Fibroblast of villous mesenchyme (primary cell): ENCODE measurements around the gene HIVEP3. TPM values are rescaled to one million over a fixed set of nuclear protein-coding genes. Genes with fewer than 3 reads are reported as not detected.

Experiments
- DNase-seq: peaks from one replicate; pipeline ENCODE4 v3.0.0-alpha.2; 2010; ENCODE audit warnings: low read depth
- H3K4me3 ChIP-seq: 2 replicates; pipeline ENCODE4 v1.5.1; 2011; ENCODE audit warnings: low read depth, mild to moderate bottlenecking, low read length
- total RNA-seq: library from RNA; depleted of rRNA; stranded (reverse); fragments of >200 nt; gene quantifications from 2 replicates; pipeline ENCODE4 v1.2.3, GENCODE V29; 2012
- TF ChIP-seq, protein P1 (sequence below): IDR thresholded peaks from 2 replicates; pipeline ENCODE4 v1.5.1; 2012; ENCODE audit warnings: low read depth, mild to moderate bottlenecking, low read length; ENCODE audit not compliant: insufficient read depth

The HIVEP3 gene
- total RNA-seq, 1 donor, result 0.86 TPM

DNA sequence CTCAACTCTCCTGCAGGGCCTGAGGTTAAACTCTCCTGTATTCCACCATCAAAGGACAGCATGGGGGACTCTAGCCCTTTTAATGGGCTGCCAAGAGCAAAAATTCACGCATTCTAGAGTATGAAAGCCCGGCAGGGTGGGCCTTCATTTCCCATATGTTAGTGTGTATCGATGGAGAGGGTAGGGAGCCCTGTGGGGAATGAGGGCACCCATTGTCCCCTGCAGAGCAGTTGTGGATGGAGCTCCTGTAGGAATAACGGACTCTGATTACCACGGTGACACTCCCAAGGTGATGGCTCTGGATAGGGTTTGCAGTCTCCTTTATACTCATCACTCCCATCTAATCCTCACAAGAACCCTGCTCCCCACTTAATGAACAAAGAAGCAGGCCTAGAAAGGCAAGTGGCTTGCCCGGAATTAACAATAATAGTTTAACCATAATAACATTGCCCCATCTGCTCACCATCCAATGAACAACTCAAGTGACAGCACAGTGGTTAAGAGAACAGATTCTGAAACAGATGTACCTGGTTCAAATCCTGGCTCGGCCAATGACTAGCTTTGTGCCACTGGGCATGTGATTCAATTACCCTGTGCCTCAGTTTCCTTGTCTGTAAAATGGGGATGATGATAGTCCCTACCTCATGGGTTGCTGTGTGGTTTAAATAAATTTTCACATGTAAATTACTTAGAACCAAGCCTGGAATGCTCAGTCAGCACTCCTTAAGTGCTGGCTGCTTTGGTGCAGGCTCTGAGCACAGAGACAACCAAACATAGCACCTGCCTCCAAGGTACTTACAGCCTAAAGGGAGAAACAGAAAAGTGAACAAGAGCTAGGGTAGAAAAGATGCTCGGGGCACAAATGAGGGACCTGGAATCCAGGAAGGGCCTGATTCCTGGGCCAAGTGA is 29.0 kb downstream of the HIVEP3 start:
- no peak for DNase-seq
- no peak overlapping the region for H3K4me3 ChIP-seq
- TF ChIP-seq, protein P1, sequence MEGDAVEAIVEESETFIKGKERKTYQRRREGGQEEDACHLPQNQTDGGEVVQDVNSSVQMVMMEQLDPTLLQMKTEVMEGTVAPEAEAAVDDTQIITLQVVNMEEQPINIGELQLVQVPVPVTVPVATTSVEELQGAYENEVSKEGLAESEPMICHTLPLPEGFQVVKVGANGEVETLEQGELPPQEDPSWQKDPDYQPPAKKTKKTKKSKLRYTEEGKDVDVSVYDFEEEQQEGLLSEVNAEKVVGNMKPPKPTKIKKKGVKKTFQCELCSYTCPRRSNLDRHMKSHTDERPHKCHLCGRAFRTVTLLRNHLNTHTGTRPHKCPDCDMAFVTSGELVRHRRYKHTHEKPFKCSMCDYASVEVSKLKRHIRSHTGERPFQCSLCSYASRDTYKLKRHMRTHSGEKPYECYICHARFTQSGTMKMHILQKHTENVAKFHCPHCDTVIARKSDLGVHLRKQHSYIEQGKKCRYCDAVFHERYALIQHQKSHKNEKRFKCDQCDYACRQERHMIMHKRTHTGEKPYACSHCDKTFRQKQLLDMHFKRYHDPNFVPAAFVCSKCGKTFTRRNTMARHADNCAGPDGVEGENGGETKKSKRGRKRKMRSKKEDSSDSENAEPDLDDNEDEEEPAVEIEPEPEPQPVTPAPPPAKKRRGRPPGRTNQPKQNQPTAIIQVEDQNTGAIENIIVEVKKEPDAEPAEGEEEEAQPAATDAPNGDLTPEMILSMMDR, result no peak

DNA sequence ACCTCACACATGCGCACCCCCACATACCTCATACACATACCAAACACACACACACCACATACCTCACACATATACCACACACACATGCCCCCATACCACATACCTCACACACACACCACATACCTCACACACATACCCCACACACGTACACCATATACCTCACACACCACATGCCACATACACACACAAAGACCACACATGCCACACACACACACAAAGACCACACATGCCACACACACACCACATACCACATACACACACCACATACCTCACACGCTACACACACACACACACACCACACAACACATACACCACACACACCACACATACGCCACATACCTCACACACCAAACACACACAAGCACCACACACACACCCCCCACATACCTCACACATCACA is 30.0 kb downstream of the HIVEP3 start:
- TF ChIP-seq, protein P1, result no peak

DNA sequence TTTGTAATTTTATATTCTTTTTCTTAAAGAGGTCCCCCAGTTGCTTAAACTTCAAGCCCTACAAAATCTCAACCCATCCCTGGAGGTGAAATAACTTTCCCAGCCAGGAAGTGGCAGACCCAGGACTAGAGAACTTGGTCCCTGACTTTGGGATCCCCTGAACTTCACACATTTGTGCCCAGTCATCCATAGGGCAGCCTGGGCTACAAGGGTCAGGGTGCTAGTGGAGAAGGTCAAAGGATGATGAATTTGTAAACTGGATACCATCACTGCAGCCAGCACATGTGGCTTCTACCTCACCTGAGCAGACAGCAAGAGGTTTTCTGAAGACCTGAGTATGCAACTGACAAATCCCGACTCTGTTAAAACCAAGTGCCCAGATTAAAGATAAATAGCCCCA is 31.4 kb downstream of the HIVEP3 start:
- no peak for DNase-seq
- TF ChIP-seq, protein P1, result no peak
- H3K4me3 ChIP-seq, result no peak overlapping the region

More for the DNA sequence above, 30.0 kb downstream of the HIVEP3 start:
- no peak for DNase-seq
- no peak overlapping the region for H3K4me3 ChIP-seq

DNA sequence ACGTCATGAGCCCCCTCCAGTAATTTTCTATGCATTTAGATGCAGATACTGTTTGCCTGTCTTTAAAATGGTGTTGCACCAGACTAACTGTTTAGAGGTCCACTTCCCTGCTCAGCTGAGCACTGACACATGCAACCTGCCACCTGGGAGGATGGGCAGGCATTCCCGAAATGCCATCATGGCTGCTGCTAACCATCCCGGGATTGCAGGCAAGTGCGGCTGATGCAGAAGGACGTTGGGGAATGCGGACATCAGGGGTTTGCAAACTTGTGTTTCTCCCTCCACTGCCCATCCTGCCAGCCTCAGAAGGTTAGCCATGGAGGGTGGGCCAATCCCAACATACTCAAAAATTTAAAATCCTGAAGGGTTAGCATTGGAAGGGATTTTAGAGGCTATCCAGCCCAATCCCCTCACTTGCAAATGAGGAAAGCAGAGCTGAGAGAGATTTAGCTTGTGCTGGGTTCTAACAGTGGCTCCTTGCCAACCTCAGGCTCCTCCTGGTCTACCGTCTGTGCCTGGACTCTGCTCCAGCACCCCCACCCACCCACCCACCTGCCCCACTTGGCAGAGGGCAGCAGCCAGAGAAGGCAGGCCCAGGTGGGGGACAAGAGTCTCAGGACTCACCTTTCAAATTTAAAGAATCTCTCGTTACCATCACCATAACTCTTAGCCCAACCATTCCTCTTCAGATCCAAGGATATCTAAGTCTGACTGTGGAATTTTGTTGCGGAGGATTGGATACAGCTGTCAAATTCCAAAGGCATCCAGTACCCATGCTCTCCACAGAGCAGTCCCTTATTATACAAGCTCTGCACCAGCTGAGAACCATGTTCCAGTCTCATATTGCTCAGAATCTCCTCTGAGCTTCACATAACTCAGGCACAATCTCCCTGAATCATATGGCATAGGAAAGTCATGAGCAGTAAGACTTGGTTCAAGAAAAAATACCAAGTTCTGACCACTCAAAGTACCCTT is 34.2 kb downstream of the HIVEP3 start:
- DNase-seq, result no peak
- H3K4me3 ChIP-seq, result no peak overlapping the region
- TF ChIP-seq, protein P1, result no peak

DNA sequence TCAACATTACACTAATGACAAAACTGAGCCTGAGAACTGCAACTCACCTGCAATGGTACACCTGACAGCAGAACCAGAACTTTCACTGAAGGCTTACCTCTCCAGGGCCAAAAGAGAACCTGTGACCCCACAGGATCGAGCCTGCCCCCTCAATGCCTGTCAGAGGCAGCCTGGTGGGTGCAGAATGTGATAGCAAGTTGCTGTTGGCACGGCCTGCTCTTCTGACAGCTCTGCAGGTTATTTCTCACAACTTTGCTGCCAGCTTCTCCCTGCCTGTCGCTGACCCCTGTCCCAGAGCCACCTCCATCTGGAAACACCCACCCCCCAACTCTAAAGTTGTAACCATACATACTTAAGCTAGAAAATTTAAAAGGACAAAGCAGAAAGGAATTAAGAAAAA is 35.2 kb downstream of the HIVEP3 start:
- H3K4me3 ChIP-seq, result no peak overlapping the region
- DNase-seq, result no peak
- TF ChIP-seq, protein P1, result no peak

DNA sequence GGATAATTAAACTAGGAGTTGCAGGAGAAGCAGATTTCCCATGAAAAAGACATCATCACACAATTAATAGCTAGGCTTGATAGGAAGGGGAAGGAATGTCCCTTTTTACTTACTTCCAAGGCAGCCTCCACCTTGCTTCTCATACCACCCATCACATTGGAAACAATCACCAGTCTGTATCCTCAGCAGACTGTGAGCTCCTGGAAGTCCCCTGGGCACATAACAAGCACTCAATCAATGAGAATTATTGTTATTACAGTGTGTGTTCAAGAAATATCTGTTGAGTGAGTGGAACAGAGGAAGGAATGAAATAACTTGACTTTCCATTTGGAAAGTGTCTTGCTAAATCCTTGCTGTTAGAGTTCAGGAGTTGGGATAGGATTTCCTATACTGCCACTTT is 36.2 kb downstream of the HIVEP3 start:
- DNase-seq, result no peak

More for the DNA sequence above, 36.2 kb downstream of the HIVEP3 start:
- H3K4me3 ChIP-seq, result no peak overlapping the region
- TF ChIP-seq, protein P1, result no peak
